Activated CD4-positive, alpha-beta T cell treated with anti-CD3 and anti-CD28 coated beads, Interleukin-2, amount 50 U/mL, for 1 hour (primary cell): Measurements from ENCODE around the gene RPS24.
"Not testable (repeated sequence)": the region's sequence is repeated elsewhere in the genome, so short reads cannot be mapped to it uniquely, and the experiment has no call there.

Source experiments
- DNase-seq: peaks from one replicate; pipeline ENCODE4 v3.0.0-alpha.2; 2020

Gene RPS24

DNA sequence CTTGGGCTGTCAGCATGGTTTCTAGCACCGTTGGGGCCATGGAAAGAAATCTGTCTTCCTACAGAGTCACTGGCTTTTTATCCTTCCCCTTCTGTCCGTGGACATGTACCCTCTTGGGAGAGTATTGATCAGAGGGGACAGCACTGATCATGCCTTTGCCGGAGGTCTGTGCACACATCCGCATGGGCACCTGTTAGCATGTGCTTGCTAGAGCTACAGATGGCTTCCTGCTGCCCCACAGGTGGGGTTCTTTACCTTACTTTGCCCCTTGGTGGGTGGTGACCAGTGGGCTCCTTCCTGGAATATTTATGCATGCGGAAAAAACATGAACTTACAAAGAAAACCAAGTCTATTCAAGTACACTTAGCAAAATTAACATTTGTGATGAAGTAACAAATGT lies 24.9 kb downstream of the RPS24 start:
- no peak for DNase-seq

DNA sequence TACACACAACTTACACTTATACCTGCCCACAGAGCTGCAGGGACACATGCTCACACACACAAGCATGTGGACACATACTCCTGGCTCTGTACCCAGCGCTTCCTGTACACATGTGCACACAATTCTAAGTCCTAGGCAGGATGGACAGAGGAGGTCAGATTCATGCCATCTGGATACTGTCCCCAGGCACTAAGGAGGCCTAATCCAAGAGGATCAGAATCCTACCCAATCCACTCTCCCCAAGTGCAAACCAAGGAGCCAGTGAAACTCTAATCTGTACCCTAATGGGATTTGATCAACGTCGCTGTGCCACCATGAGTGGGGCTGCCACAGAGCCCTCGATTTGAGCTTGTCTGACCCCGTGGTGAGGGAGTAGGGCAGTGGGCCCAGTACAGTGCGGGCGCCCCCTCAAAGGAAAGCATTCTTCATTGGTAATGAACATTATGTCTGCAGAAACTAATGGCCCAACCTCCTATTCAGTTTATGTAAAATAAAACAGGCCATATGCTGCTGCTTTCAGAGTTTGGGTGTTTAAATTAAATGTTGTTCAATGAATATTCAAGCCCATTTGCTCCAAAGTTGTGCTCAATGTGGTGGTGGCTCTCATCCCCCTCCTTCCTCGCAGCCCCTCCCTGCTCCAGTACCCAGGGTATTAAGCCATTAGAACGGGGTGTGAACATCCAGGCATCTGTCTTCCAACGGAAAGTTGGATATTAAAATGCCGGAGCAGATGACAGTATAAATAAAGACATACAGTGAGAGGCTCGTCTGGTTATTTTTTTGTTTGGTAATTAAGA lies 26.4 kb downstream of the RPS24 start:
- no peak for DNase-seq

DNA sequence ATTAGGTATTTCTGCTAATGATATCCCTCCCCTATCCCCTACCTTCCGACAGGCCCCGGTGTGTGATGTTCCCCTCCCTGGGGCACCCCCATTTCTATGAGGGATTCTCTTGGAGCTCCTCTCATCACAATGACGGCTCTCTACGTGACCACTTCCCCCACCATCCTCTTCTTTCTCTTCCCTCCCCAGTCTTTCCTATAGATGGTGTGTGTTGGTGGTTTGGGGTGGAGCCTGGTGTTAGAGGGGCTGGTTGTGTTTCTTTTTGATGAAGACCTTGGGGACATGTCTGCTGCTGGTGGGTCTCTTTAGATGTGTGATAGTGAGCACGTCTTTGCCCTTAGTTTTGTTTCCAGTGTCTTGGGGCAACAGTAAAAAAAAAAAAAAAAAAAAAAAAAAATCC lies 28.6 kb downstream of the RPS24 start:
- DNase-seq, result no peak

DNA sequence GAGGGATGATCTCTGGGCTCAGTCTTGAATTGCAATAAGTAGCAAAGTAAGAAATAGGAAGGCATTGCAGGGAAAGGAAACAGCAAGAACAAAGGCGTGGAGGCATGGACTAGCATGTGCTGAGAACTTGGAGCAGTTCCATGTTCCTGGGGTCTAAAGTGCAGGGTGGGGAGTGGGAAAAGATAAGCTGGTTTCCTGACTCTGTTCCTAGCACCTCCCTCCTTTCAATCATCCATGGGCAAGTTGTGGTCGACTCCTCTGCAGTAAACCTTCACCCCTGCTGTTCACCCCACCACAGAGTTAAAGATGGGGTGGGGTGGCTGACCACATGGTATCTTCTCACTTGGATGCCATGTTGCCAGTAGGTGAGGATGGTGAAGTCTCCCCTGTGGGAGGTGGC lies 29.6 kb downstream of the RPS24 start:
- DNase-seq, result no peak

DNA sequence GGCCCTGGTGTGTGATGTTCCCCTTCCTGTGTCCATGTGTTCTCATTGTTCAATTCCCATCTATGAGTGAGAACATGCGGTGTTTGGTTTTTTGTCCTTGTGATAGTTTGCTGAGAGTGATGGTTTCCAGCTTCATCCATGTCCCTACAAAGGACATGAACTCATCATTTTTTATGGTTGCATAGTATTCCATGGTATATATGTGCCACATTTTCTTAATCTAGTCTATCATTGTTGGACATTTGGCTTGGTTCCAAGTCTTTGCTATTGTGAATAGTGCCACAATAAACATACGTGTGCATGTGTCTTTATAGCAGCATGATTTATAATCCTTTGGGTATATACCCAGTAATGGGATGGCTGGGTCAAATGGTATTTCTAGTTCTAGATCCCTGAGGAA lies 31.3 kb downstream of the RPS24 start:
- DNase-seq, result not testable (repeated sequence)

DNA sequence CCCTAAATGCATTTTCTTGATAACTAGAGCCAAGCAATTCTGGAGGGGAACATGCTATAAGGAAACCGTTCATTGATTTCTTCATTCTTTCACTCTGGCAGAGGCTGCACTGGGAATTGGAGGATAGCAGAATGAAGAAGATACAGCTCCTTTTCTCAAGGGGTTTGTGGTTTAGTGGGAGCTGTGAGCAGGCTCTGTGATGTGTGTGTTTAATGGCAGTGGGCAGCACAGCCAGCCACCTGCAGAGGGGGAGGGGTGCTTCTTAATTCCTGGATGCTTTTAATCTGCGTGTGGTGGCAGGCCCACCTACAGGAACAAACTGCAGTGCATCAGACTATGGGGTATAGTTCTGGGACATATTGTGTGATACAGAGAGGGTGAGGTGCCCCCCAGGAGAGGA lies 31.9 kb downstream of the RPS24 start:
- no peak for DNase-seq

DNA sequence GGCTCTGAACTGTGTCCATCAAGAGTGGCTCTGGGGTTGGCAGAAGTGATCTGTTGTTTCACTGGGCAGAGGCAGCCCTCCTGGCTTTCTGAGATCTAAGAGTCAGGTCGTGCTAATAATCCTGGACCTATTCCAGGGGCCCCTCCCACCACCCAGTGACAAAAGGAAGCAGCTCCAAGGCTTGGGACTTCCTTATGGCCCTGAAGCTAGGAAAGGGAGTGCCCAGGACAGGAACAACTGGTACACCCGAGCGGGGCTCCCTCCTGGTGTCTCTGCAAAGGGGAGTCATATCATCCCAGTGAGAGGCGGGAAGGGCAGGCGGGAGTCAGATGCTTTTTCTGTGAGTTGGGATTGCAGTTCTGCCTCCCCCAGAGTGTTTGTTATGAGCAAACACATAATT lies 32.3 kb downstream of the RPS24 start:
- no peak for DNase-seq

DNA sequence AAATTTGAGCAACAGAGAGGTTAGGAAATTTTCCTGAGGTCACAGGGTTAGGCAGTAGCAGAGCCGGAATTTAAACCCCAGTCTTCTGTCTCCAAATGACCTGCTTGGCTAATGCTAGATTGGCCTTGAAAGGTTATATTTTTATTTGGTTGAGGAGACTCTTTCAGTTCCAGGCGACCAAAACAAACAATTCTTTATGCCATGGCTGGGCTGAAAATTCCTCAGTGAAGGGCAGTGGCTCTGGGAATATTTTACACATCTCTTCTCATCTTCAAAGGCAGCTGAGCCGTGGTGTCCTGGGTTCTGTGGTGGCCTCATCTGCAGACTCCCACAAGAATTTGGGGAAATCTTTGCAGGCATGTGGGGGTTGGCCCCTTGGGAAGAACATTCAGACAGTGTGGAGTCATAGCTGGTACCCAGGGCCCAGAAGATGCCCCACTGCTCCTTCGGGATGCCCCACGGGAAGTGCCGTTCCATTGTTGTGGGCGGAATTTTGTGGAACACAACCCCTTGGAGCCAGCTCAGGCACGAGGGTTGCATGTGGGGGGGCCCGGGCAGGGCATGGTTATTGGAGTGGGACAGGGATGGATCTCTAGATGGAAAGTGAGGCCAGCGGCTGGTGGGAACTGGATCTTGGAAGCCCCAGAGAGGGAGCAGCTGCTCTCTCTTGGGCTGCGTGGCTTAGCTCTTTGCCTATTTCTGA lies 33.2 kb downstream of the RPS24 start:
- no peak for DNase-seq

DNA sequence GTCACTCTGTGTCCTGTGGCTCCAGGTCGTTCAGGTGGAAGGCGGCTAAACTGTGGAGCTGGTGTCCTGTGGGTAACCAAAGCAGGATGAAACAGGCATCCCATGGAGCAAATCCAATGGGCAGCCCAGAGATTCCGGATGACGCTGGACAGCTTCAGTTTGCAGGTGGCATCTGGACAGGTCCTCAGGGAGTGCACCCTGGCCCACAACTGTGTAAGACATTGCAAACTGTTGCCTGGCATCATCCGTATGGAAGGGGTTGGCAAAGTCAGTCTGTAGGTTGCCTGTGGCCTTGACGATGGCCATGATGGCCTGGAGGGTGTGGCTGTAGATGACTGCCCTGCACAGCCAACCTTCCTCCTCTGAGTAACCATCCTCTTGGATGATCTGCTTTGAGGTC lies 35.5 kb downstream of the RPS24 start:
- no peak for DNase-seq

DNA sequence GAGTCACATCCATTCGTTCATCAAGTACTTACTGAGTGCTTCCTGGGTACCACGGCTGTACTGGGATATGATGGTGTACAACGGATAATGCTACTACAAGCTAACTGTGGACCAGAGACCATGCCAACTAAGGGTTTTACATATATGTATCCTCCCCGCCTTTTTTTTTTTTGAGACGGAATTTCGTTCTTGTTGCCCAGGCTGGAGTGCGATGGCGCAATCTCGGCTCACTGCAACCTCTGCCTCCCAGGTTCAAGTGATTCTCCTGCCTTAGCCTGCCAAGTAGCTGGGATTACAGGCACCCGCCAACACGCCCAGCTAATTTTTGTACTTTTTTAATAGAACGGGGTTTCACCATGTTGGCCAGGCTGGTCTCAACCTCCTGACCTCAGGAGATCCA lies 36.4 kb downstream of the RPS24 start:
- not testable (repeated sequence) for DNase-seq

DNA sequence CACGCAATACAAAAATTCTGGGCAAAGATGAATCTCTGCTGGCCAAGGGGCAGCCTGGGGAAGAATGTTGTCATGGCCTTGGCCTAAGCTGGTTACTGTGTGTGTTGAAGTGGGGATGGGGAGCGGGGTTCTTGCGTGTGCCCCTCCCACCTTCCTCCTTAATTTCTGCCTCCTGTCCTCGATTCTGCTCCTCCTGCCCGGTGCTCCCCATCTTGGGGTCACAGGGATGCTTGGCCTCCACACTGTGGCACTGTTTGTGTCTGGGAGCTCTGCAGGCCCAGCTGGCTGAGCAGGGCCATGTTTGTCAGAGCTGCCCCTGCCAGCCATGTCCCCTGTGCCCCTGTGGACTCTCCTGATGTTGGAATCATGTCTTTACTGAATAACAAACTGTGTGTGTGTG lies 37.1 kb downstream of the RPS24 start:
- no peak for DNase-seq

DNA sequence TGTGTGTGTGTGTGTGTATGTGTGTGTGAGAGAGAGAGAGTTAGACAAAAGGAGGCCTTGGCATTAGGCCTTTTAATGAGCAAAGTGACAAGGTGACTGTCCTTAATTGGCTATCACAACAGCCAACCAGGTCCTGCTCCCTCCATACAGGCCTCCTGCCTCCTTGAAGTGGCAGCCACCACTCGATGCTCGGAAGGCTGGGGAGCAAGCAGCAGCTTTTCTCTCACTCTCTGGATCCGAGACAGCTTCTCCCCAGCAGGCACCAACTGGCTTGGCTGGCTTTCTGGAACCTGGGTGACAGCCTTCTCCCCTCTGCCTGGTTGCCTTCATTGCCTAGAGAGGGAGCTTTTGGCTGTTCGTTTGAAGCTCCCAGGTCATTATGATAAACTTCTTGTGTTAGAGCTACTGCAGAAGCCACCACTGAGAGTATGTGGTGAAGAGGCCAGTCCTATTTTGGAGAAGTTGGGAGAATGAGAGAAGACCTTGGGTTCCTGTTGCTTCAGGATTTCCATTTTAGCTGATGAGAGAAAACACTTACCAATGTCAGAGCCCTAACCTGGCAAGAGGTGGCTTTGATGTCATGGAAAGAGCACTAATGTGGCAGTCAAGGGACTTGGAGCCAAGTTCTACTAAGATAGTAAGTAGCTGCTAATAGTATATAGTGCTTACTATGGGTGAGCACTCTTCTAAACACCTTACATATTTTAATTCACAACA lies 37.6 kb downstream of the RPS24 start:
- DNase-seq, result no peak

DNA sequence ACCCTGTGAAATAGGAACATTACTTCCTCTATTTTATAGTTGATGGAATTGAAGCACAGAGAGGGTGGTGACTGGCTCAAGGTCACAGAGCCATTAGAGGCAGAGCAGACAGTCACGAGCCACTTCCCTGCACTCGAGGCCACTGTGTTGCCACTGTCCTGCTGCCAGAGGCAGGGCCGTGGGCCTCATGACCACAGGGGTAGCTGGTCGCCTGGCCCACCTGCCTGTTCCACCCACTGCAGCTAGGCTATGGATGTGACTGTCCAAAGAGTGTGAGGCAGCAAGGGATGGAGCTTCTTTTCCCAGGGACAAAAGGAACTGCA lies 38.2 kb downstream of the RPS24 start:
- no peak for DNase-seq

DNA sequence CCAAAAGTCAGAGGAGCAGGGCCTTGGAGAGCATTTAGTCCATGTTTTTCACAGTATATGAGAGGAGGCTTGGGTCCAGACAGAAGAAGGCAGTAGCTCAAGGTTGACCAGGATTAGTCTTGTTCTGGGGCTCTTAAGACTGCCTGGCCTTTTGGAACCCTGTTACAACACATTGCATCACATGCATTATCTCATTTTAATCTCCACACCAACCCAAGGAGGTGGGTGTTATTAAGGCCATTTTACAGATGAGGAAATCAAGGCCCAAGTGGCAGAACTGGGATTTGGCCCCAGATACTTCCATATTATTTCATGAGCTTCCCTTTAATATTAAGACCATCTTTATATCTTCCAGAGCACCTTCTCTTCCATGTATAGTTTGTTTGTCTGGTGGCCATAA lies 38.8 kb downstream of the RPS24 start:
- DNase-seq, result no peak

DNA sequence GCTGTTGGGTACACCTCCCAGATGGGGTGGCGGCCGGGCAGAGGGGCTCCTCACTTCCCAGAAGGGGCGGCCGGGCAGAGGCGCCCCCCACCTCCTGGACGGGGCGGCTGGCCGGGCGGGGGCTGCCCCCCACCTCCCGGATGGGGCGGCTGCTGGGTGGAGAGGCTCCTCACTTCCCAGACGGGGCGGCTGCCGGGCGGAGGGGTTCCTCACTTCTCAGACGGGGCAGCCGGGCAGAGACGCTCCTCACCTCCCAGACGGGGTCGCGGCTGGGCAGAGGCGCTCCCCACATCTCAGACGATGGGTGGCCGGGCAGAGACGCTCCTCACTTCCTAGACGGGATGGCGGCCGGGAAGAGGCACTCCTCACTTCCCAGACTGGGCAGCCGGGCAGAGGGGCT lies 42.1 kb downstream of the RPS24 start:
- DNase-seq, result not testable (repeated sequence)

DNA sequence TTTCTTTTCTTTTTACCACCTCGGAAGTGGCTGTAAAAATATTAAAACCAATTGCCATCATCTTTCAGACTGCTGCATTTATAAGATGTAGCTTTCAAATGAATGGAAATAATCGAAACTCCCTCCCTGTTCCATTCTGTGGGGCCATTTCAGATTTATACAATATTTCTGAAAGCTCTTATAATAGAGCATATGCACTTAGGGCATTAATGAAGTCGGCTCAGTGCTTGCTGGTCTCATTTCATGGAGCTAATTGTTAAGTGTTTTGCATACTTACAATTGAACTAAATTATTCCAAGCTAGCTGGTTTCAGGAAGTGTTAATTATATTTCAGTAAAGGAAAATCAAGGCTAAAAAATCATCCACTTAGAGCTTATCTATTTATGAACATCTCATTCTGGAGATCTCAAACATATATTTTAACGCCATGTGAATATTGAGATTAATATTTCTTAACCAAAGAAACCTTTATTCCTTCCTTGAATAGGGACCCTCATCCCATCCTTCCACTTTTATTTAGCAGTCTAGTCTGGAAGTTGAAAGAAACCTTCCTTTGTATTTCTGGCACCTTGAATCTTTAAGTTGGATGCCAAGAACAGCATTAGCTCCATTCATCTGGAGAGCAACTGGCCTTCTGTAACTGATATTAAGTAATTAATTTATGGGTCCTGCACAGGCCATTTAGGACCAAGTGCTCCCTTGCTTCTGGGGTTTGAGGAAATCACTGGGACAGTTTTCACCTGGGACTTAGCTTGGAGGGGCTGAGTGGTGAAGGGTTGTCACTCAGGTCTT lies 45.1 kb downstream of the RPS24 start:
- DNase-seq, result no peak

DNA sequence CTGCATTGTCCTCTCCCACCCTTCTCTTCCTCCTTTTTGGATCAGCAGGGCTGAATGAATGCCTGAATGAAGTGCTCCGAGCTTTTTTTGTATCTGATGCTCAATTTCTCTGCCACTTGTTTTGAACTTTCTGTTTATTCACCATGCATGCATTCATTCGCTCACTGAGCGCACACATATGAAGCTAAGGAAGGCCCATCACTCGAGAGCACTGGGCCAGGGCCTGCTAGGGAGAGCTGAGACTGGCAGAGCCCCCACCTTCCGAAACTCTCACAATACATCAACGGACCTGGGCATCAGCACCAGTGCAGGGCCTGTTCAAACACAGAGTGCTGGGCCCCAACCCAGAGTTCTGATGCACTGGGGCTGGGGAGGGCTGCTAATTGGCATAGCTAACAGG lies 45.7 kb downstream of the RPS24 start:
- no peak for DNase-seq

DNA sequence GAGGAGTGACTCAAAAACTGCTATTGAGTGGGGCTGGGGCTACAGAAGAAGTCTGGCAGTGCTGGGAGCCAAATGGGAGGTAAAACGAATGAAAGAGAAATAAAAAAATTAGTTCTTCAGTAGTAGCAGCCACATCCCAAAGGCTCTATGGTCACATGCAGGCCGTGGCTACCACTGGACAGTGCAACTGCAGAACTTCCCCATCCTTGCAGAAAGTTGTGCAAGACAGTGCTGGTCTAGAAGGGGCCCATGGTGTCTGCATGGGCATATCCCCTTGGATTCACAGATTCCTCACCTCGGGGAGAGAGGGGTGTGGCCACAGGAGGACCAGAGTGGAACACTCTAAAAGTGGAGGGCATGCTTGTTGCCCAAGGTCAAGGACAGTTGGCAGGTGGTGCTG lies 47.6 kb downstream of the RPS24 start:
- no peak for DNase-seq

DNA sequence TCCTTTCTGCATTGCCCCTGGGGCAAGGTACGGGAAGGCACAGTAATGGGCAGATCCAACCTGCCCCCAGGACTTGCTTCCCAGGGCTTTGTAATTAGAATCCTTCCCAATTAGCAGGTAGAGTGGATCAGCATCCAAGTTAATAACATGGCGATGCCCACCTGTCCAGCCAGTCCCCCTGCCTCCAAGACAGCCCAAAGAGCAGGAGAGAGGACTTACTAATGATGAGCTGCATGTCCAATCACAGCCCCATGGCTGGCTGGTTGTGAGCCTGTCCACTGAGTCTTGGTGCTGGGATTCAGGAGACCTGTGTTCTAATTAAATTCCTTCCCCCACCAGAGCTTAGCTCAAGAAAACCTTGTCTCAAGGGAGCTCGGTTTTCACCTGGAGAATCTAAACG lies 49.0 kb downstream of the RPS24 start:
- no peak for DNase-seq
